ENCODE results near the gene DPH2.

The DPH2 gene, protein sequence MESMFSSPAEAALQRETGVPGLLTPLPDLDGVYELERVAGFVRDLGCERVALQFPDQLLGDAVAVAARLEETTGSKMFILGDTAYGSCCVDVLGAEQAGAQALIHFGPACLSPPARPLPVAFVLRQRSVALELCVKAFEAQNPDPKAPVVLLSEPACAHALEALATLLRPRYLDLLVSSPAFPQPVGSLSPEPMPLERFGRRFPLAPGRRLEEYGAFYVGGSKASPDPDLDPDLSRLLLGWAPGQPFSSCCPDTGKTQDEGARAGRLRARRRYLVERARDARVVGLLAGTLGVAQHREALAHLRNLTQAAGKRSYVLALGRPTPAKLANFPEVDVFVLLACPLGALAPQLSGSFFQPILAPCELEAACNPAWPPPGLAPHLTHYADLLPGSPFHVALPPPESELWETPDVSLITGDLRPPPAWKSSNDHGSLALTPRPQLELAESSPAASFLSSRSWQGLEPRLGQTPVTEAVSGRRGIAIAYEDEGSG

DNA sequence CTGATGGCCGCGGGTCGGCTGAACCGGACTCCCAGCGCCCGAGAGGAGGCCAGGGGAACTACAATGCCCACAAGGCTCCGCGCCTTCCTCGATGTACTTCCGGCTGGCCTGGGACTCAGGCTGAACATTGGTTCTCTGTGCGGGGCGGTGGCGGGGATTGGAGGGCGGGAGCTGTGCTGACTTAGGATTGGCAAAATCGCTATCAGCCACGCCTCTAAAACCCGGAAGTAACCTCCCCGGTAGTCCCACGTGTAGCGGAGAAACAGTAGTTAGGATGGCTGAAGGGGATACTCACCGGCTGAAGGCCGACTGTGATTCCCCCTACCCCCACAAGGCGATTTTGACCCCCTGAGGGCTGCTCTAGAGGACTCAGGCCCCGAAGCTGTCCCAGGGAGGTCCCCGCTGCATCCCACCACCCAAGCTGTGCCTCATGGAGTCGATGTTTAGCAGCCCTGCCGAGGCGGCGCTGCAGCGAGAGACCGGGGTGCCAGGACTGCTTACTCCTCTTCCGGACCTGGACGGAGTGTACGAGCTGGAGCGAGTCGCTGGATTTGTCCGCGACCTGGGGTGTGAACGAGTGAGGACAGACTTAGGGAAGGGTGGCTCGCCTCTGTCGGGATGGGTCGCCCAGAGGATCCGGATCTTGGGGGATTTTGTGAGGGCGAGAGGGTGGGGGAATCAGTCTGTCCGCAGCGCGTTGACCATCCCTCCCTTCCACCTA is at the start of gene DPH2:
Gene DPH2 (plus strand): TSS at position 265 of the 721 bp plus-strand sequence. CDS start 166 bp downstream, at position 431.
- peak; percentile 91 for ATAC-seq (replicated peaks; ENCODE audit: extremely low read depth, poor library complexity, severe bottlenecking)
- no peaks in the 10 kb centered on the region for H3K9me3 Mint-ChIP-seq
- no peaks in the 10 kb centered on the region for H3K27me3 Mint-ChIP-seq
- H3K4me1 Mint-ChIP-seq: peaks cover 32% of the 10 kb centered on the region
- peak; percentile 75 to 84 for DNase-seq (ENCODE audit: low spot score in 2 of 2)
- H3K4me3 Mint-ChIP-seq: peak within 1 kb of the TSS; percentile 80
- H3K27ac Mint-ChIP-seq (ENCODE audit: low read depth): peak within 1 kb of the TSS; percentile 39
- peaks cover 7% of the 10 kb centered on the region for H3K36me3 Mint-ChIP-seq (ENCODE audit: insufficient read depth)

DNA sequence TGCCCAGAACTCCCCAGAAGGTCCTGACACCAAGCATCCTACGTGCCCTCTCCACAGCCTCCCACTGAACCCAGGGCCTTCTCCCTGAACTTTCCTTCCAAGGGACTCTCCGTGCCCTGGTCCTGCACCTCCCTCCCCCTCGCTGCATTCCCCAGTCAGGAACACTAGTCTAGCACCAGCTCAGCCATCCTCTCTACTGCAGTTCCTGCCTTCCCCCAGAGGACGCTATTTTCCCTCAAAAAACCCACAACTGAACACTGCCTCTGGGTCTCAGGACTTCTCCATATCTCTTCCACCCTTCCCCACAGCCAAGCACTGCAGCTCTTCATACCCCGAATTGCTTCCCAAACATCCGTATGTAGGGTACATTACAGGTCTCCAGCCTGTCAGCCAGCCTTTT is 48.8 kb upstream of the DPH2 start:
- Mint-ChIP-seq H3K4me3 (no peak overlapping the region), H3K4me1 (peaks cover 10% of the 10 kb centered on the region), H3K36me3 (ENCODE audit: insufficient read depth) (no peaks in the 10 kb centered on the region), H3K27me3 (no peaks in the 10 kb centered on the region), H3K27ac (ENCODE audit: low read depth) (no peak overlapping the region), H3K9me3 (no peaks in the 10 kb centered on the region)
- DNase-seq (ENCODE audit: low spot score in 2 of 2) (no peak), ATAC-seq (replicated peaks; ENCODE audit: extremely low read depth, poor library complexity, severe bottlenecking) (no peak)

DNA sequence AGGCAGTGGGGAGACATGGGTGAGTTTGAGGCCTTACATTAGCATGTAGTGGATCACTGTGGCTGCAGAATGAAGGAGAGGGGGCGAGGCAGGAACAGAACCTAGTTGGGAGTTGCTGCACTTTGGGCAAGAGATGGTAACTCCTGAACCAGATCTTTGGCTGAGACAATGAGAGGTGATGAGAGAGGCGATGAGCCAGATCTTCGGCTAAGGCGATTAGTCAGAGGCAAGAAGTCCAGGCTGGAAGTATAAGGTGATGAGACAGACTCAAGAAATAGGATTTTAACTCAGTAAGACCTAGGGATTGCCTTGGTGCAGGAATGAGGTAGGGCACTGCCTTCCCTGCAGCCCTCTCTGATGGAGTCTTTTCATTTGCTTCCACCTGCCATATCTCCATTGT is 45.3 kb upstream of the DPH2 start:
- no peaks in the 10 kb centered on the region for H3K27me3 Mint-ChIP-seq
- H3K4me3 Mint-ChIP-seq: no peak overlapping the region
- peaks cover 6% of the 10 kb centered on the region for H3K4me1 Mint-ChIP-seq
- H3K9me3 Mint-ChIP-seq: no peaks in the 10 kb centered on the region
- H3K27ac Mint-ChIP-seq (ENCODE audit: low read depth): no peak overlapping the region
- H3K36me3 Mint-ChIP-seq (ENCODE audit: insufficient read depth): no peaks in the 10 kb centered on the region
- ATAC-seq (replicated peaks; ENCODE audit: extremely low read depth, poor library complexity, severe bottlenecking) (no peak), DNase-seq (ENCODE audit: low spot score in 2 of 2) (no peak)

DNA sequence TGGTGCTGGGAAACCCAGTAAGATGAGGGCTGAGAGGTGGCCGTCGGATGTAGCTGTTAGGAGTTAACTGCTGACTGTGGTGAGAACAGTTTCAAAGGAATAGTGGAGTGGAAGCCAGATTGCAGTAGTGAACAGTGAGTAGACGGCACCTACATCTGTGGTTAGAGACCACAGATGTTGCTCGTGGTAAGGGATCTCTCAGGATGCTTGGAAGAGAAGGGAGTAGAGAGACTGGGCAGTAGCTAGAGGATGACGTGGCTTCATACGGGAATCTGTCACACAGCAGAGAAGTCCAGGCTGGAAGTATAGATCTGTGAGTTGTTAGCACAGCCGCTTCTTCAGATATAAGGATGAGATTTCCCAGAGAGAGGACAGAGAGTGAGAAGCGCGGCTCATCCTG is 44.0 kb upstream of the DPH2 start:
- Mint-ChIP-seq H3K27me3 (no peaks in the 10 kb centered on the region), H3K9me3 (no peaks in the 10 kb centered on the region), H3K4me3 (no peak overlapping the region), H3K36me3 (ENCODE audit: insufficient read depth) (no peaks in the 10 kb centered on the region), H3K27ac (ENCODE audit: low read depth) (no peak overlapping the region), H3K4me1 (no peaks in the 10 kb centered on the region)
- ATAC-seq (replicated peaks; ENCODE audit: extremely low read depth, poor library complexity, severe bottlenecking) (no peak), DNase-seq (ENCODE audit: low spot score in 2 of 2) (no peak)

DNA sequence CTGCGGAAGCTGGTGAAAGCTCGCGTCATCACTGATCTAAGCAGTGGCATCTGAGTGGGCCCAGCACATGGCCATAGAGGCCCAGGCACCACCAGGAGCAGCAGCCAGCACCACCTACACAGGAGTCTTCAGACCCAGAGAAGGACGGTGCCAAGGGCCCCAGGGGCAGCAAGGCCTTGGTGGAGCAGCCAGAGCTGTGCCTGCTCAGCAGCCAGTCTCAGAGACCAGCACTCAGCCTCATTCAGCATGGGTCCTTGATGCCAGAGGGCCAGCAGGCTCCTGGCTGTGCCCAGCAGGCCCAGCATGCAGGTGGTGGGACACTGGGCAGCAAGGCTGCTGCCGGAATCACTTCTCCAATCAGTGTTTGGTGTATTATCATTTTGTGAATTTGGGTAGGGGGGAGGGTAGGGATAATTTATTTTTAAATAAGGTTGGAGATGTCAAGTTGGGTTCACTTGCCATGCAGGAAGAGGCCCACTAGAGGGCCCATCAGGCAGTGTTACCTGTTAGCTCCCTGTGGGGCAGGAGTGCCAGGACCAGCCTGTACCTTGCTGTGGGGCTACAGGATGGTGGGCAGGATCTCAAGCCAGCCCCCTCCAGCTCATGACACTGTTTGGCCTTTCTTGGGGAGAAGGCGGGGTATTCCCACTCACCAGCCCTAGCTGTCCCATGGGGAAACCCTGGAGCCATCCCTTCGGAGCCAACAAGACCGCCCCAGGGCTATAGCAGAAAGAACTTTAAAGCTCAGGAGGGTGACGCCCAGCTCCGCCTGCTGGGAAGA is 39.5 kb upstream of the DPH2 start:
- no peak for DNase-seq (ENCODE audit: low spot score in 2 of 2)
- Mint-ChIP-seq H3K4me1 (peaks cover 6% of the 10 kb centered on the region), H3K27me3 (peaks cover 19% of the 10 kb centered on the region), H3K9me3 (no peaks in the 10 kb centered on the region), H3K36me3 (ENCODE audit: insufficient read depth) (no peaks in the 10 kb centered on the region), H3K4me3 (no peak overlapping the region), H3K27ac (ENCODE audit: low read depth) (no peak overlapping the region)
- no peak for ATAC-seq (replicated peaks; ENCODE audit: extremely low read depth, poor library complexity, severe bottlenecking)

DNA sequence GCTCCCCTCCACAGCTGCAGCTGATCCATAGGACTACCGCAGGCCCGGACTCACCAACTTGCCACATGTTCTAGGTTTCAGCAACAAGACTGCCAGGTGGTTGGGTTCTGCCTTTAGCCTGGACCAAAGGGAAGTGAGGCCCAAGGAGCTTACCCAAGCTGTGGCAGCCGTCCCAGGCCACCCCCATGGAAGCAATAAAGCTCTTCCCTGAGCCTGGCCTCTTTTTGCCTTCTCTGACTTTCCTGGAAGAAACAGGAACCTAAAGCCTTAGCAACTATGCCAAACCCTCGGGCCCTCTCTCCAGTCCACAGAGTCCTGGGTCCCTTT is 38.9 kb upstream of the DPH2 start:
- peaks cover 6% of the 10 kb centered on the region for H3K4me1 Mint-ChIP-seq
- no peak overlapping the region for H3K27ac Mint-ChIP-seq (ENCODE audit: low read depth)
- H3K27me3 Mint-ChIP-seq: peaks cover 24% of the 10 kb centered on the region
- DNase-seq (ENCODE audit: low spot score in 2 of 2): no peak
- no peak overlapping the region for H3K4me3 Mint-ChIP-seq
- no peak for ATAC-seq (replicated peaks; ENCODE audit: extremely low read depth, poor library complexity, severe bottlenecking)
- H3K36me3 Mint-ChIP-seq (ENCODE audit: insufficient read depth): no peaks in the 10 kb centered on the region
- no peaks in the 10 kb centered on the region for H3K9me3 Mint-ChIP-seq

DNA sequence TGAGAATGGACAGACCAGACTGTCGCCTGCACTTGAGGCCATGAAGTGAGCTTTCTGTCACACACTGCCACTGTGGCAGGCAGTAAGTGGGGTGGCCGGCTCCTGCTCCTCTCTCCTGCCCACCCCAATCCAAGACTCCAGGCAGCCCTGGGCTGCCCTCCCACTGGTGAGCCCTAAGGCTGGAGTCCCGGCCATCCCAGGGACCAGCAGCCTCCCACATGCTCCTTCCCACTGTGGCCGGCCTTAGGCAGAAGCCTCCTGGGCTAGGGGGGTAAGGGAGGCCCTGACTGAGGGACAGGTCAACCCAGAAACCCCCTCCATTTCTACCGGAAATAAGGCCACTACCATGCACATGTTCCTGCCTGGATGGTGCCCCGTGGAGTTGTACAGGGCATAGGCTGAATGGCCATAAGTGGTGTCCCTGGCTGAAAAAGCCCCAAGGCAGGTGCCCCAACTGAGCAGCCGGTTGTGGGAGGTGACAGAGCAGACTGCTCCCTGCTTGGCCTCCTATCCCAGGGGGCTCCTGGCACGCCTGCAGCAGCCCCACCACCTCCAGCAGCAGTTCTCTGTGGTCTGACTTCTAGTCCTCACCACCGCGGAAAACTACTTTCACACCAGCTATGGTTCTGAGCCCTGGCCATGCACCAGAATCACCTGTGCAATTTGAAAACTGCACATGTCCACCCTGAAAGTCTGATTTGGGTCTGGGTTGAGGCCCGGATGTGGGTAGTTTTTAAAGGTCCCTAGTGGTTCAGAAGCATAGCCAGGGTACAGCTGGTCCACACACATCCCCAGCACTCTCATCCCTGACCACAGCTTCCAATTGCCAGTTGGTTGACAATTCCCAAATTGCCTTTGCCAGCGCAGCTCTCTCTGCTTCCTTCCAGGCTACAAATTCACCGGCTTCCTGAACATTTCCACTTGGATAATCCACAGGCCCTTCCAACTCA is 37.8 kb upstream of the DPH2 start:
- no peak overlapping the region for H3K4me3 Mint-ChIP-seq

DNA sequence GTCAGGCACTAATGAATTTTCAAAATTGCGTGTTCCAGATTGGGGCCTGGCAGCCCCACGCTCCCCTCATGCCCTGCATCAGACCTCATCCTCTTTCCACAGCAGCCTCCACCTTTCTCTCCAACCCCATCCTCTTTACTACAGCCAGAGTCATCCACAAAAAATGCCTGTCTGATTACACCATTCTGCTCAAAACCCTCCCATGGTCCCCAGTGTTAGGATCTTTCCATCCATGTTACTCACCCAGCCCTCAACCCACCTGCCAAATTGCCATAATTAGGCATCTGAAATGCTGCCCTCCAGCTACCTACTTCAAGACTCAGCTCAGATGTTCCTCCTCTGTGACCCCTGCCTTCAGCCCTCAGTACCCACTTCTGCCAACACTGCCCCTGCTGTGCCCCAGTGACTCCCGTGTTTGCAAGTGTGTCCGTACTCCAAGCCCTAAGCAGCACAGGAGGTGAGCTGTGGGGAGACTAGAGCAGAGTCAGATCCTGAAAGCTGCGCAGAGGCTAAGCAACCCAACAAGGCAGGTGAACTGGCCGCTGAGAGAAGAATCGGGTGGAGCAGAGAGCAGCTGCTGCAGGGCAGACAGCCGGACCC is 36.9 kb upstream of the DPH2 start:
- no peaks in the 10 kb centered on the region for H3K36me3 Mint-ChIP-seq (ENCODE audit: insufficient read depth)
- peaks cover 6% of the 10 kb centered on the region for H3K4me1 Mint-ChIP-seq
- no peaks in the 10 kb centered on the region for H3K9me3 Mint-ChIP-seq
- no peak overlapping the region for H3K4me3 Mint-ChIP-seq
- DNase-seq (ENCODE audit: low spot score in 2 of 2) (no peak), ATAC-seq (replicated peaks; ENCODE audit: extremely low read depth, poor library complexity, severe bottlenecking) (no peak)
- peaks cover 25% of the 10 kb centered on the region for H3K27me3 Mint-ChIP-seq
- H3K27ac Mint-ChIP-seq (ENCODE audit: low read depth): no peak overlapping the region

More for the DNA sequence above, 37.8 kb upstream of the DPH2 start:
- no peaks in the 10 kb centered on the region for H3K9me3 Mint-ChIP-seq
- H3K27me3 Mint-ChIP-seq: peaks cover 25% of the 10 kb centered on the region
- peaks cover 6% of the 10 kb centered on the region for H3K4me1 Mint-ChIP-seq
- DNase-seq (ENCODE audit: low spot score in 2 of 2) (no peak), ATAC-seq (replicated peaks; ENCODE audit: extremely low read depth, poor library complexity, severe bottlenecking) (no peak)
- H3K36me3 Mint-ChIP-seq (ENCODE audit: insufficient read depth): no peaks in the 10 kb centered on the region
- no peak overlapping the region for H3K27ac Mint-ChIP-seq (ENCODE audit: low read depth)

DNA sequence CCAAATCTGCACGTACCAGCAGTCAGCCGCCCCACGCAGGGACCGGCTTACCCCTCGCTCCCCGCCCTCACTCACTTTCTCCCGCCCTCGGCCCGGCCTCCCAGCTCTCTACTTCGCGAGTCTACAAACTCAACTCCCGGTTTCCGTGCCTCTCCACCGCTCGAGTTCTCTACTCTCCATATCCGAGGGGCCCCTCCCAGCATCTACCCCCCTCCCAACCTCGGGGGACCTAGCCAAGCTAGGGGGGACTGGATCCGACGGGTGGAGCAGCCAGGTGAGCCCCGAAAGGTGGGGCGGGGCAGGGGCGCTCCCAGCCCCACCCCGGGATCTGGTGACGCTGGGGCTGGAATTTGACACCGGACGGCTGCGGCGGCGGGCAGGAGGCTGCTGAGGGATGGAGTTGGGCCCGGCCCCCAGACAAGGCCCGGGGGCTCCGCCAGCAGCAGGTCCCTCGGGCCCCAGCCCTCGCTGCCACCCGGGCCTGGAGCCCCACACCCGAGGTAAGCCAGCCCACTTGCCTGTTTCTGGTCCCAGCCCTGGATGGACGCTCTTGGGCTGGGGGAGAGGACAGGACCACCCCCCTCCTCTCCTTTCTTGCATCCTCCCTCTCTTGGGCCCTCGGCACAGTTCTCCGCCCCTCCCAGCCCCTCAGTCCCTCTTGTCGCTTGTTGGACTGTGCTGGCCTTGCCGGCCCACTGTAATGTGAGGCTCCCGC is 36.3 kb upstream of the DPH2 start, which contains the start of gene ARTN:
Gene ARTN (plus strand): TSS at position 416 of the 715 bp plus-strand sequence. CDS start 1,856 bp downstream, outside the sequence.
- DNase-seq (ENCODE audit: low spot score in 2 of 2) (no peak), ATAC-seq (replicated peaks; ENCODE audit: extremely low read depth, poor library complexity, severe bottlenecking) (no peak)
- Mint-ChIP-seq H3K4me1 (peaks cover 6% of the 10 kb centered on the region), H3K4me3 (no peak within 1 kb of the TSS), H3K36me3 (ENCODE audit: insufficient read depth) (no peaks in the 10 kb centered on the region), H3K27me3 (peaks cover 25% of the 10 kb centered on the region), H3K27ac (ENCODE audit: low read depth) (no peak within 1 kb of the TSS), H3K9me3 (no peaks in the 10 kb centered on the region)

DNA sequence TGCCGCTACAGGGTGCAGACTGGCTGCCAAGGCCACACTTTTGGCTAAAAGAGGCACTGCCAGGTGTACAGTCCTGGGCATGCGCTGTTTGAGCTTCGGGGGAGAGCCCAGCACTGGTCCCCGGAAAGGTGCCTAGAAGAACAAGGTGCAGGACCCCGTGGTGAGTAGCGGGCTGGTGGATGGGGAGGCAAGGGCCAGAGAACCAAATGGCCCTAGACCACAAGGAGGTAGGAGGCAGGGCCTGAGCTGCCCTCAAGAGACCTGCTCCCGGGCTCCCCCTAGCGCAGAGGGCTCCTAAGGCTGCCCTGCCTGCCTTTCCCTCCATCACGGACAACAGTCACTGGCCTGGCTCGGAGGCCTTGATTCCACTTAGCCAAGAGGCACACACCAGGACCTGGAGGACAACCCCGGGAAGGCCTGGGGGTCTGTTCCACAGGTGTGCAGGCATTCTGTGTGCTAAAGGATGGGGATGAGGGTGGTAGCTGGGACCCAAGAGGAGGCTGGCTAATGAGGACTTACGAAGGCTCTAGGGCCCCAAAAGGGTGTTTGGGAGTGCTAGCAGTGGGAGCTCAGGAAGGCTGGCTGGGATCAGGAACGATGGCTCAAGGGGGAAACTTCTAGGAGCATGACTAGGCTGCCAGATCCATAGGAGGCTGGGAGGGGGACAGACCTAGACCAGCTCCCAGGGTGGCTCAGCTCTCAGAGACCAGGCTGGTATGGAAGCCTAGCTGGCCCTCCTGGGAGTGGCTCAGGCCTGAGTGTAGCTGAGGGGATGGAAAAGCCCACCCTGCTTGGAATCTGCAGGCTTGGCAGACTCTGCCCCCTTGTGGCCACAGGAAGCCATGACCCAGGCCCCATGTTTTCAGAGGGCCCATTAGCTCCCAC is 35.5 kb upstream of the DPH2 start:
- no peak overlapping the region for H3K4me3 Mint-ChIP-seq
- H3K36me3 Mint-ChIP-seq (ENCODE audit: insufficient read depth): no peaks in the 10 kb centered on the region
- H3K9me3 Mint-ChIP-seq: no peaks in the 10 kb centered on the region
- peak; percentile 24 to 35 for DNase-seq (ENCODE audit: low spot score in 2 of 2)
- peaks cover 6% of the 10 kb centered on the region for H3K4me1 Mint-ChIP-seq
- no peak for ATAC-seq (replicated peaks; ENCODE audit: extremely low read depth, poor library complexity, severe bottlenecking)
- H3K27ac Mint-ChIP-seq (ENCODE audit: low read depth): no peak overlapping the region
- peaks cover 25% of the 10 kb centered on the region for H3K27me3 Mint-ChIP-seq
